ENCODE measurements around the gene ADARB2. TPM values are rescaled to one million over a fixed set of nuclear protein-coding genes. Genes with fewer than 3 reads are reported as not detected.

ADARB2 gene
- total RNA-seq, 1 donor from 2014 or later = not detected

GRCh38 chr10:1581189-1581588 lies 156.1 kb downstream of the ADARB2 start:
- no peaks in the 10 kb centered on the region for H3K9me3 ChIP-seq
- intact Hi-C loops (cut with DNase I) = no loop called here
- H3K36me3 ChIP-seq = no peaks in the 10 kb centered on the region
- no peak overlapping the region for H3K27ac ChIP-seq
- H3K4me3 ChIP-seq = no peak overlapping the region
- no peaks in the 10 kb centered on the region for H3K27me3 ChIP-seq
- no peaks in the 10 kb centered on the region for H3K4me1 ChIP-seq
- DNase-seq (ENCODE audit: low spot score in 2 of 2) = no peak
- no peak for TF ChIP-seq CTCF (IDR thresholded peaks at IDR 0.05)

GRCh38 chr10:1579671-1580070 lies 157.7 kb downstream of the ADARB2 start:
- no peaks in the 10 kb centered on the region for H3K4me1 ChIP-seq
- no peak overlapping the region for H3K4me3 ChIP-seq
- no peaks in the 10 kb centered on the region for H3K9me3 ChIP-seq
- intact Hi-C loops (cut with DNase I) = no loop called here
- H3K27me3 ChIP-seq = no peaks in the 10 kb centered on the region
- TF ChIP-seq CTCF (IDR thresholded peaks at IDR 0.05) = no peak
- H3K27ac ChIP-seq = no peak overlapping the region
- DNase-seq (ENCODE audit: low spot score in 2 of 2) = no peak
- no peaks in the 10 kb centered on the region for H3K36me3 ChIP-seq

- no peak for DNase-seq (ENCODE audit: low spot score in 2 of 2)
- Histone ChIP-seq H3K27me3 (no peaks in the 10 kb centered on the region), H3K27ac (no peak overlapping the region), H3K4me3 (no peak overlapping the region), H3K9me3 (no peaks in the 10 kb centered on the region), H3K36me3 (no peaks in the 10 kb centered on the region), H3K4me1 (no peaks in the 10 kb centered on the region)
- intact Hi-C loops (cut with DNase I) = no loop called here
- no peak for TF ChIP-seq CTCF (IDR thresholded peaks at IDR 0.05)
Measured at GRCh38 chr10:1579141-1579491, 158.2 kb downstream of the ADARB2 start.

- Histone ChIP-seq H3K27ac (no peak overlapping the region), H3K27me3 (no peaks in the 10 kb centered on the region), H3K4me1 (no peaks in the 10 kb centered on the region), H3K4me3 (no peak overlapping the region), H3K9me3 (no peaks in the 10 kb centered on the region), H3K36me3 (no peaks in the 10 kb centered on the region)
- DNase-seq (ENCODE audit: low spot score in 2 of 2) = no peak
- no peak for TF ChIP-seq CTCF (IDR thresholded peaks at IDR 0.05)
- intact Hi-C loops (cut with DNase I) = no loop called here
Measured at GRCh38 chr10:1578392-1579140, 158.8 kb downstream of the ADARB2 start.

- Histone ChIP-seq H3K27me3 (no peaks in the 10 kb centered on the region), H3K9me3 (no peaks in the 10 kb centered on the region), H3K36me3 (no peaks in the 10 kb centered on the region), H3K4me3 (no peak overlapping the region), H3K27ac (no peak overlapping the region), H3K4me1 (no peaks in the 10 kb centered on the region)
- DNase-seq (ENCODE audit: low spot score in 2 of 2) = no peak
- intact Hi-C loops (cut with DNase I) = no loop called here
- no peak for TF ChIP-seq CTCF (IDR thresholded peaks at IDR 0.05)
Measured at GRCh38 chr10:1577945-1578344, 159.4 kb downstream of the ADARB2 start.

GRCh38 chr10:1577373-1577770 lies 160.0 kb downstream of the ADARB2 start:
- TF ChIP-seq CTCF (IDR thresholded peaks at IDR 0.05) = no peak
- no peaks in the 10 kb centered on the region for H3K27me3 ChIP-seq
- H3K27ac ChIP-seq = no peak overlapping the region
- intact Hi-C loops (cut with DNase I) = no loop called here
- no peaks in the 10 kb centered on the region for H3K4me1 ChIP-seq
- no peak for DNase-seq (ENCODE audit: low spot score in 2 of 2)
- H3K9me3 ChIP-seq = no peaks in the 10 kb centered on the region
- no peaks in the 10 kb centered on the region for H3K36me3 ChIP-seq
- H3K4me3 ChIP-seq = no peak overlapping the region

All from ascending aorta (tissue), 2 donors.